Activated CD8-positive, alpha-beta memory T cell treated with anti-CD3 and anti-CD28 coated beads, Interleukin-2, amount 50 U/mL, for 48 hours (primary cell): Measurements from ENCODE around the gene ASB5.
A peak's percentile ranks its signal among the peaks of the same experiment; 100 is the strongest.
"Not testable (repeated sequence)": the region's sequence is repeated elsewhere in the genome, so short reads cannot be mapped to it uniquely, and the experiment has no call there.

Experiments used
- DNase-seq: peaks from one replicate; pipeline ENCODE4 v3.0.0-alpha.2; 2020

ASB5 gene

DNA sequence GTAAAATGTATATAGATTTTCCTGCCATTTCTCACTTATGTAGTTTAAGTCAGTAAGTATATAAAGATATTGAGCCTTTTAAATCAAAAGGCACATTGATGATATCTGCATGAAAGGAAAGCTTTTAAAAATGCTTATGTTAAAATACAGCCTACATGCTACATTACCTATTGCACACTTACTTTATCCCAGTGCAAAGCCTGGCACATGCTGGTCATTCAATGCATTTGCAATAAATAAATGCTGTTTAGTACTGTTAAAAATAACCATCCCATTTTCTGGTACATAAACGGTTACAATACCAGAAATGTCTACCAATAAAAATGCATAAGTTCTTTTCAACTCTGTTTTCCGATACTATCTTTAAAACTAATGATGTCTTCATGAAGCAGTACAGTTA, 51.5 kb downstream of the ASB5 start:
- DNase-seq, result no peak

DNA sequence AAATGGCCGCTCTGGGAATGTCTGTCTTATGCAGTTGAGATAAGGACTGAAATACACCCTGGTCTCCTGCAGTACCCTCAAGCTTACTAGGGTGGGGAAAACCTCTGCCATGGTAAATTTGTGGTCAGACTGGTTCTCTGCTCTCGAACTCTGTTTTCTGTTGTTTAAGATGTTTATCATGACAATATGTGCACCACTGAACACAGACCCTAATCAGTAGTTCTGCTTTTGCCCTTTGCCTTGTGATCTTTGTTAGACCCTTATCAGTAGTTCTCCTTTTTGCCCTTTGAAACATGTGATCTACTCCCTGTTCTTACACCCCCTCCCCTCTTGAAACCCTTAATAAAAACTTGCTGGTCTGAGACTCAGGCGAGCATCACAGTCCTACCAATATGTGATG, 56.7 kb downstream of the ASB5 start:
- DNase-seq, result not testable (repeated sequence)

DNA sequence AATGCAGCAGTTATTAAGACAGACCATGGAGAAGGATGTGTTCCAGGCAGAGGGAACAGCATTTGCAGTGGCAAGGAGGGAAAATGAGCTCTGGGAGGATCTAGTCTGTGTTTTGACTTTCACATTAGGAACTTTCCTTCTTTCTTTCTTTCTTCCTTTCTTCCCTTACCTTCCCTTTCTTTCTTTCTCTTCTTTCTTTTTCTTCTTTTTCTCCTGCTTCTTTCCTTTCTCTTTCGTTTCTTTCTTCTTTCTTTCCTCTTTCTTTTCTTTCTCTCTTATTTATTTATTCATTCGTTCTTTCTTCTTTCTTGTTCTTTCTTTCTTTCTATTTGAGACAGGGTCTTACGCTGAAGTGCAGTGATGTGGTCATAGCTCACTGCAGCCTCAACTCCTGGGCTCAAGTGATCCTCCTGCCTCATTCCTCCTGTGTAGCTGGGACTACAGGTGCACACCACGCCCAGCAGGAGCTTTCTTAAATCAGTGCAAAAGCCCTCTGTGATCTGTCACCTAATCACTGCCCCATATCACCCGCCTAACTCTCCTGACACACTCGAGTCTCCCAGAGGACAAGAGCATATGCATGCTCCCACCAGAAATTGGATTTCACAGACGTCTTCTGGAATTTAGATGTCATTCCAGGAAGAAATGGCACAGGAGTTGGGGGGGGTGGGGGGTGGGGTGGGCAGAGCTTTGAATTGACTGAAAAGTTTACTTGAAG, 58.3 kb downstream of the ASB5 start:
- no peak for DNase-seq

DNA sequence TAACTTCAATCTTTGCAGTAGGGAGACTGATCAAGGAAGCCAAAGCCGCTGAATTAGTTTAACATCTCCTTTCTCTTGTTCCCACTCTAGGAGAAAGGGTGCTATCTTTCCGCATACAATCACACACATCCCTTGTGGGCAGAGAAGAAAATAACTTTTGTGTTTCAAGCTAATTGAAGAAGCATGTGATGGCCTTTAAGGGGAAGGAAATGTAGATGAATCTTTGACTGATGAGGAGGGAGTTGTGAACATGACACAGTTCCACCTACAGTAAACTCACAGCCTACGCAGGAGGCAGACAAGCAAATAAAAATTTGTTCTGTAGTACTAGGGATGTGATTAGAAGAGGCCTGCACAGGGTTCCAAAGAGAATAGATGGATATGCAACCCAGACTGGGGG, 58.9 kb downstream of the ASB5 start:
- no peak for DNase-seq

DNA sequence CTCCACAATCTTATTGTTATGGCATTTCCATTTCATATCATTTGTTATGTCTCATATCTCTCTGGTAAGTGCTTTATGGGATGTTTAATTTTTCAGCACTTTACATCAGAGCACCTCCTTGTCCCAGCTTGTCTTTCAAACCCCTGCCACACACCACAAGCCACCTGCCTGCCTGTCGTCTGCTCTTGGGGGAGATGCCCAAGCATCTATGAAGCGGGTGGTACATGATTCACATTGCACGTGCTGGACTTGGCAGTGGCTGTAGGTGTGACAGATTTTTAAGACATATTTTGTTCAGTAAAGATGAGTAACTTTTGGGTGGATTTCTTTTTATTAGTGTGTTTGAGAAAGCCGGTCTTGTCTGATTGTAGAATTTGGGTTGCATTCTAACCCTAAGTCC, 59.5 kb downstream of the ASB5 start:
- DNase-seq, result no peak

DNA sequence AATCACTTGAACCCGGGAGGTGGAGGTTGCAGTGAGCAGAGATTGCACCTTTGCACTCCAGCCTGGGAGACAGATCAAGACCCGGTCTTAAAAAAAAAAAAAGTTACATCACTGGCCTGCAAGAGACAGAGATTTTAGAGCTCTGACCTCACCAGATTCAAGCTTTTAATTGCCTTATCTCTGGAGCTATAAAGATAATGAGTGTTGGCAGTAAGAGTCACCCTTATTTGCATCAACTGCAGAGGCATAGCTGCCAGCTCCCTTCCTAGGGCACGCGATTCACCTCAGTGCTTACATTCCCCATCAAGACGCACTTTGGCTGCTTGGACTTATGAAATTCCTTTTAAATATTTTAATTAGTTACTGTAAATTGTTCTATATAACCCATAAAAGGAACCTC, 61.2 kb downstream of the ASB5 start:
- DNase-seq, result no peak

DNA sequence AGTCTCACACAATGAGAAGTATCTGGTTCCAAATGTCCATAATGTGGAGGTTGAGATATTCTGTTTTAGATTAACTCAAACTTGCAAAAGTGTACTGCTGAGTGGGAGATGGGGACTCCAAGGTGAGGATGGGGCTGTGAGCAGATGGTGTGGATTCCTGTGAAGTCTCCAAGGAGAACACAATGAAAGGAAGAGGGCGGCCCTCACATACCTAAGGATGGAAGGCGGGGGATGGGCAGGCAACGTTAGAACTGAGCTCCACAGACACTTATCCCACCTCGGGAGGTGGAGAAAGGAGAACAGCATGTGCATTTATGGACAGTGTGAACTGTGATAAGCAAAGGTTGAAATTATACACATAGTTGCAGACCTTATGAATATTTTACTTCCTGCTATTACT, 63.7 kb downstream of the ASB5 start:
- DNase-seq, result no peak

DNA sequence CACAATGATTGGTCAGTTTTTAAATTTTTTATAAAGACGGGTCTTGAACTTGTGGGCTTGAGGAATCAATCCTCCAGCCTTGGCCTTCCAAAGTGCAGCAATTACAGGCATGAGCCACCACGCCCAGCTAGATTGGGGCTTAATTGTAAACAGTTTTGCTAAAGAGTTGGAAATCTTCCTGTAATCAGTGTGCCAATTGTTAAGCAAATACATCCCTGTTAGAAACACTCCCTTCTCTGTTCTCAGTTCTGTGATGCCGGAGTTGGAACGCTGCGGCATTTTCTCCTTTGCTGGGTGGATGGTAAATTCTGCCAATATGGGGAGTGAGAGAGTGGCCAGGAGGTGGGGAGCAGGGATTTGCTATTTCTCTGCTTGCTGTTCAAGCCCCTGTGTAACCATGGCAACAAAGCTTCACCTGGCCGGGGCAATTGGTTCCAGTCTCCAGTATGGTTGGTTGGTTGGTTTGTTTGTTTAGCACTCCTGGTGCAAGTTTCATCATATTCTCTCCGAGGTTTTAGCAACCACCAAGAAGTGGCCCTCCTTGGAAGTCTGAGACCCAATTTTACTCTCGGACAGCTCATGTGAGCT, 70.6 kb downstream of the ASB5 start:
- DNase-seq, result no peak

DNA sequence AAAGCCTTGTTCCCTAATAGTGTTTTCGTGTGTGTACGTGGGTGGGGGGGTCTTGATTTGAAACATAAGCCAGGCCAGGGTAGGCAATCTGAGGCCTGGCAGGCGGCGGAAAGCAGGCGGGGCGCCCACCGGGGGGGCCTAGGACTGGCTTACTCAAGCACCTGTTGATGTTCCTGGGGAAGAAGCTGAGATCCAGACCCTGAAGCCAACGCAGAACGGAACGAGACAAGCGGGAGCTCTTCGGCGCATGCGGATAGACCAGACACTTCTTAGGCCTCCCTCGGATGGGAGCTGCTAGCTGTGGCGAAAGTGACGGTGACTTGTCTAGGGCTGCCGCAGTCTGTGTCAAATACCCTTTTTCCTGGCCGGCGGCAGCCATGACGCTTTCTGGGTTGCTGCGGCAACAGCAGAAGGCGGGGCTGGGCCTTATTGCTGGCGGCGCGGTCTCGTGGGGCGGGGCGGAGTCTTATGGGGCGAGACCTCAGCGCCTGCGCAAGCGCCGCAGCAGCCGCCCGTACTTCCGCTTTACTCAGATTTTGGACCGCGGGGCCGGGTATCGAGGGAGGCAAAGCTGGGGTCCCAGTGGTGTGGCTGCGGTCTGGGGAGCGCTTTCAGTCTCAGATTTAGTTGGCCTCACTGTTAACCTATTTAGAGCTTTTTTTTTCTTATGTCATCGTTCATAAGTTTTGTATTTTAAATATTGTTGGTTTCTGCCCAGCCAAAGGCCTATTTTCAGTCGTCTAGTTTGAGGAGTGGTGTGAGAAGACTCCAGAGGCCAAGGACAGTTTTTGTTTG, 73.6 kb downstream of the ASB5 start, which contains the start of gene SPATA4:
Gene SPATA4, minus strand, starts transcription at position 402 of the 795 bp plus-strand sequence. Its CDS starts 23 bp downstream, at position 379.
- peak; percentile 95 for DNase-seq

DNA sequence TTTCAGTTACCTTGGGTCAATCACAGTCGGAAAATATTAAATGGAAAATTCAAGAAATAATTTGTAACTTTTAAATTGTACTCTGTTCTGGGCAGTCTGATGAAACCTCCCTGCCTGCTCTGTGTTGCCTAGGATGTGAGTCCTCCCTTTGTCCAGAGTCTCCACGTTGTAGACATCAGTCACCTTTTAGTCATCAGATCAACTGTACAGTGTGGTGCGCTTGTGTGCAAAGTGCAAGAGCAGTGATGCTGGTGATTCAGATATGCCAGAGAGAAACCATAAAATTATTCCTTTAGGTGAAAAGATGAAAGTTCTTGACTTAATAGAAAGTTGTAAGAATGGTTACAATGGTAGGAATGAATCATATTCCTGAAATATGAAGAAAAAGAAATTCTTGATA, 75.1 kb downstream of the ASB5 start:
- DNase-seq, result no peak

DNA sequence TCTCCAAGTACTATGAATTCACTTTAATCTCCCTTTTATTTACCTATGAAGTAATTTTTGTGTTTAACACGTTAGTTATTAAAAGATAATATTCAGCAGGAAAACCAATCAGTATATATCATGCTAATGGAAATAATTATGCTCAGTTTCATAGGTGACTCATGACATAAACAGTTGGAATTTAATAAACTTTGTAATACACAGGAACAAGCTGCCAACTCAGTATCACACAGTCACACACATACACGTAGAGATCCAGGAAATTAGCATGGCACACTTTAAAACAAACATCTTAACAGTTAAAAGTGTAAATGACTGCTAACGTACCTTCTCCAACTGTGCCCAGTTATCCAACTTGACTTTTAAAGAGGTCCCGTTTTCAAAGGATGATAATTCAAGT, 75.9 kb downstream of the ASB5 start:
- no peak for DNase-seq

DNA sequence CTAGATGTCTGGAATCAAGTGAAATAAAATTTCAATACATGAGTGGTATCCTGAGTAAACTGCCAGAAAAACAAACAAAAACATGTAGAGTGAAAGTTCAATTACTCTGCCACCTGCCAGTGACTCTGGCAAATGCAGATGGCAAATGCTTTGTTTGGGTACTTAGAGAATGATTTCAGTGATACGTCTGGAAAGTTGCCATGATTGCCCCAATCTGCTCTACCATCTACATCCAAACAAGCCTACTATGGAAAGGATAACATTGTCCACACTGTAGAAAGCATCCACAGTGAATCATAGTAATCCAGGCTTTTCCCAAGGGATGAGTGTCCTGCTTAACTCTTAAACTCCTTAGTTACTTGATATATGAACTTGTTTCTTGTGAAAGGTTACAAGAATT, 77.0 kb downstream of the ASB5 start:
- no peak for DNase-seq

DNA sequence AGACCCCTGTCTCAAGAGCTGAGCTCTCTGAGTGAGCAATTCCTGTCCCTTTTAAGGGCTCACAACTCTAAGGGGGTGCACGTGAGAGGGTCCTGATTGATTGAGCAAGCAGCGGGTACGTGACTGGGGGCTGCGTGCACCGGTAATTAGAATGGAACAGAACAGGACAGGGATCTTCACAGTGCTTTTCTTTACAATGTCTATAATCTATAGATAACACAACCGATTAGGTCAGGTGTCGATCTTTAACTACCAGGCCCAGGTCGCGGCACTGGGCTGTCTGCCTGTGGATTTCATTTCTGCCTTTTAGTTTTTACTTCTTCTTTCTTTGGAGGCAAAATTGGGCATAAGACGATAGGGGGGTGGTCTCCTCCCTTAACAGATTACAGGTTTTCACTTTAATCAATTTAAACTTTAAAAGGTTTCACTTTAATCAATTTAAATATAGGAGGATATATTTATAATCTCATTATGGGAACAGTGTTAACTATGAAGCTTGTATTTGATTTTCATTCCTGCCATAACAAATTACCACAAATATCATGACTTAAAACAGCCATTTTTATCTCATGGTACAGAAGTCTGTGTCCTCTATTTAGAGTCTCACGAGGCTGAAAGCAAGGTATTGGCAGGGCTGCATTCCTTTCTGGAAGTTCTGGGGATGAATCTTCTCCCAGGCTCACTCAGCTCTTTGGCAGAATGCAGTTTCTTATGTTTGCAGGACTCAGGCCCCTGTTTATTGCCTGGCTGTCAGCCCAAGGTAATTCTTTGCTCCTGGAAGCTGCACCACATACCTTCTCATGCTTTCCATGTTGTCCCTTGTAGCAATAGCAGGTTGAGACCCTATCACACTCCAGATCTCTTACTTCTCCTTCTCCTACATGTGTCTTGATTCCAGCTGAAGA, 78.9 kb downstream of the ASB5 start:
- DNase-seq, result no peak

DNA sequence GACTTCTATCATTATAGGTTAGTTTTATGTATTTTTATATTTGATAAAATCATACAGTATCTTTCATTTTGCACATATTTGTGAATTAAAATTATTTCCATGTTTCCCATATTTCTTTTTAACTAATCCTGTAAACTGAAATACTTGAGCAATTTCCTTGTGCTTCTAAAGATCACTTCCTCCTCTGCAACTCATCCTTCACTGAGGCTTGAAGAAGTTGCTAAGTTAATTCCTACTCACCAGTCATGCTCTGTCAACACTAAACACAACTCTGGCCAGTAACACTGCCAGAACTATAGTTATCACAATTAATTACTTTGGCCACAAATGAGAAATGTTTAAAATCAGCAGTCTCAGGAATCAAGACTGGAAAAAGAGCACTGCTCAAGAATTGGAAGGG, 80.4 kb downstream of the ASB5 start:
- DNase-seq, result no peak

DNA sequence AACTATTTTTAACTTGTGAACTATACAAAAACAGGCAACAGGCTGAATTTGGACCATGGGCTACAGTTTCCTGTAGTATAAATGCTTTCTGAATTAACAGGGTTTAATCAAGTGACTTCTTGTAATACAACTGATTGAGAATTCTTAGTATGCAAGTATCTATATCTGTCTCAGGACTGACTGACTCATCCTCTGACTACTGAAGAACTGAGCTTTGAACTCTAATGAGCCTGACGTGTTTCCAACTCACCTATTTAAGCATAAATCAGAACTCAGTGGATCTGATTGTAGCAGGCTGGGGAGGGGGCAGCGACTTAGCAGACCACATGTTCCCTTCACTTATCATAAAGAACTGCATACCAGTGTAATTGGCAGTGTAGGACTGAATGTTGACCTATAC, 81.4 kb downstream of the ASB5 start:
- DNase-seq, result no peak

DNA sequence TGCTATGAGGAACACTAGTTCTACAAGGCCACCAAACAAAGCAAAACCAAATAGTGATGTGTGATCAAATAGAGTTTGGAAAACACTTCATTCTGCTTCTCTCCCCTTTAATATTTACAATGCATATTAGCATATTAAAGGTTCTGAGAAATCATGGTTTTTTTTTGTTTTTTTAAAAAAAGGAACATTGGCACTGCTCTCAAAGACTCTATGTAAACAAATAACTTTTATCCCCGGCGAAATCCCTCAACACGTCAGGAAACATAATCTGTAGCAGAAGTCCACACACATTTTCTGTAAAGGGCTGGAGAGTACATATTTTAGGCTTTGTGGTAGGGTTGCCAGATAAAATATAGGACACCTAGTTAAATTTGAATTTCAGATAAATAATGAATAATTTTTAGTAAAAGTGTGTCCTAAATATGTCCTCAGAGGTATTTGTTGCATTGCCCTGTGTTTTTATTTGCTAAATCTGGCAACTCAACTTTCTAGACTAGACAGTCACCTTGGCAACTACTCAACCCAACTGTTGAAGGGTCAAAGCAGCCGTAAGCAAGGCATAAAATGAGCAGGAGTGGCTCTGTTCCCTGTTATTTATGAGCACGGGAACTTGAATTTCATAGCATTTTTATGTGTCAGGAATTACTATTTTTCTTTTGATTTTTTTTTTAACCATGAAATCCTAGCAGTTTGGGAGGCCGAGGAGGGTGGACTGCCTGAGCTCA, 82.2 kb downstream of the ASB5 start:
- no peak for DNase-seq

DNA sequence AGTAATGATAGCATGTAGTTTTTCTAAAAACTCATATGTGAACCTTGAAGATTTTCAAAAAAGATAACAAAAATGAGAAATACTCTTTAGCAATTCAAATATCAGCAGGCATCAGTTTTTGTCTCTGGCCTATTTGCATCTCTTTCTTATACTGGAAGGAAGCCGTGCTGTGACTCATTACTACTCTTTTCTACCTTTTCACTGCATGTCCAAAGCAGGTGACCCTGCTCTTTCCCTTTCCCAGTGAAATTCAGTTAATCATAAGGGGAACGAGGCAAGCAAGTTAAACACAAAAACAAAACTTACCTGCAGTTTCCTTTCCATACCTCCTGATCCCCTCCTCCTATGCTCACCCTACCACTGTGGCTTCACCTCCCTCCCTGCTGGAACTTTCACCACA, 83.0 kb downstream of the ASB5 start:
- no peak for DNase-seq

DNA sequence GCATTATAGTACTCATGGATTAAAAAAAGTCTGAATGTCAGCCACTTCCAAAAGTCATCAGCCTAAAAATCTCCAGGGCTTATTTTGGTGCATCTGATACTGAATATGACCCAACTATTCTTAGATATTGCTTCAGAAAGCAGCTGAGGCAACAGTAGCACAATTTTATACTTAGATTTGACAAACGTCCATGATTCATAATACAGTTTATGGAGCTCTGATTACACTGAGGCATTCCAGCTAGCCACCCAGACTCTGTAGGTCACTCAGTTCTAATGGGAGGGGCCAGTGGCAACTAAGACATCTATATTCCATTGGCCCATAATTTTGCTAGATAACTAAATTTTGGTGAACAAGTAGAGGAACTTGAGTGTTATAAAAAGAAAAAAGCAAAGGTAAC, 84.0 kb downstream of the ASB5 start:
- no peak for DNase-seq
